CD8-positive, alpha-beta memory T cell (primary cell): ENCODE measurements around the gene ERMP1. TPM values are rescaled to one million over a fixed set of nuclear protein-coding genes. Genes with fewer than 3 reads are reported as not detected.
A peak's percentile ranks its signal among the peaks of the same experiment; 100 is the strongest.

Experiments
- CTCF ChIA-PET: fragments of 350-600 bp; sonication (Branson Sonifier 250); formaldehyde crosslinking; loops from one replicate; lab custom pipeline; 2021; ENCODE audit warnings: antibody characterized with exemption; lab: Charles Lee
- POLR2A ChIA-PET: fragments of 350-600 bp; sonication (Branson Sonifier 250); formaldehyde crosslinking; loops from one replicate; lab custom pipeline; 2021; ENCODE audit warnings: antibody characterized with exemption; lab: Charles Lee
- DNase-seq, 5 donors: peaks; one replicate each; pipeline versions ENCODE4 v3.0.0 to v3.0.0-alpha.2; 2020 to 2022; ENCODE audit warnings: mixed read lengths in 1 of 5
- H3K27ac ChIP-seq: one replicate; pipeline ENCODE4 v1.7.0; 2013; ENCODE audit warnings: low read depth, mild to moderate bottlenecking, low read length, moderate library complexity
- H3K27me3 ChIP-seq: 2 replicates; pipeline ENCODE4 v1.7.0; 2013; ENCODE audit warnings: low read length, mild to moderate bottlenecking; ENCODE audit not compliant: insufficient read depth, poor library complexity, severe bottlenecking
- H3K36me3 ChIP-seq: 2 replicates; pipeline ENCODE4 v1.7.0; 2013; ENCODE audit warnings: mild to moderate bottlenecking, low read length, moderate library complexity; ENCODE audit not compliant: insufficient read depth
- H3K4me1 ChIP-seq: 2 replicates; pipeline ENCODE4 v1.7.0; 2013; ENCODE audit warnings: mild to moderate bottlenecking, low read length, moderate library complexity; ENCODE audit not compliant: insufficient read depth
- H3K4me3 ChIP-seq: 2 replicates; pipeline ENCODE4 v1.7.0; 2013; ENCODE audit warnings: mild to moderate bottlenecking, low read length
- H3K9me3 ChIP-seq: 2 replicates; pipeline ENCODE4 v1.7.0; 2013; ENCODE audit warnings: mild to moderate bottlenecking, low read length
- H3K27ac Mint-ChIP-seq, 8 donors: one replicate each; pipeline ENCODE4 v1.8.0; 2020 to 2021; ENCODE audit warnings: mixed read lengths in 8 of 8, mild to moderate bottlenecking in 6 of 8, inconsistent platforms in 3 of 8, moderate library complexity in 3 of 8
- H3K27me3 Mint-ChIP-seq, 2 donors: one replicate each; pipeline ENCODE4 v1.8.0; 2020 to 2021; ENCODE audit warnings: mixed read lengths in 2 of 2, mild to moderate bottlenecking in 1 of 2, moderate library complexity in 1 of 2
- H3K36me3 Mint-ChIP-seq, 3 donors: one replicate each; pipeline ENCODE4 v1.8.0; 2020 to 2021; ENCODE audit warnings: mixed read lengths in 3 of 3, inconsistent platforms in 1 of 3, mild to moderate bottlenecking in 1 of 3
- H3K4me1 Mint-ChIP-seq, 3 donors: one replicate each; pipeline ENCODE4 v1.8.0; 2020 to 2021; ENCODE audit warnings: mixed read lengths in 3 of 3, inconsistent platforms in 1 of 3, mild to moderate bottlenecking in 1 of 3
- H3K4me3 Mint-ChIP-seq, 7 donors: one replicate each; pipeline ENCODE4 v1.8.0; 2020 to 2021; ENCODE audit warnings: mixed read lengths in 7 of 7, mild to moderate bottlenecking in 6 of 7, moderate library complexity in 4 of 7, inconsistent platforms in 2 of 7
- H3K9me3 Mint-ChIP-seq, 5 donors: one replicate each; pipeline ENCODE4 v1.8.0; 2020 to 2022; ENCODE audit warnings: mixed read lengths in 5 of 5, mild to moderate bottlenecking in 3 of 5, moderate library complexity in 2 of 5, inconsistent platforms in 1 of 5
- polyA plus RNA-seq: library from polyadenylated mRNA; unstranded; fragments of 300-500 nt; fragmentation: Illumina TruSeq; gene quantifications from one replicate; pipeline ENCODE4 v1.2.3, GENCODE V29; 2021
- total RNA-seq, 2 experiments: library from RNA; stranded (reverse); gene quantifications; one replicate each; pipeline ENCODE4 v1.2.3, GENCODE V29; 2021

The ERMP1 gene
- total and polyA plus RNA-seq, 3 experiments from 2014 or later = 8.6 to 17.2 (median 10.0) TPM

DNA sequence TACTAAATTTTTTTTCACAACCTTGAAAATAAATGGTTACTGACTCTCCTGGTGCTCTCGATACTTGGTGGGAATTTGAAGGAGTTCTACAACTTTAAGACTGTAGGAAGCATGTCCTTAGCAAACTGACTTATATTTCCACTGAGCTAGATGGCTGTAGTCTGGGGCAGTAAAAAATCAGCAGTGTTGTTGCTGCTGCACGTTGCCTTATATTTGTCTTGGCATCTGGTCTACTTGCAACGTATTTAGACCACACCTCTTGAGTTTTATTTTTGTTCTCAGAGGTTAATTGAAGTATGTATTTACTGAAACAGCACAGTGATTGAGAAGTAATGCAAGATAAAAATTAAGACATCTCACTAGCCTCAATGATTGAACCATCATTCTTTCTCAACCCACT lies 76.3 kb downstream of the ERMP1 start:
- POLR2A ChIA-PET = interaction anchor here (0.6 kb wide), 1 partner anchor 37 kb away, joined by 3 read pairs; no protein-coding TSS in a partner anchor
- peaks cover 0 to 56% (median 14%) of the 10 kb centered on the region in 3 donors for H3K36me3 Mint-ChIP-seq
- no peak overlapping the region for H3K27ac Mint-ChIP-seq
- no peaks in the 10 kb centered on the region for H3K9me3 ChIP-seq
- no peaks in the 10 kb centered on the region for H3K4me1 ChIP-seq
- H3K27ac ChIP-seq = no peak overlapping the region
- H3K9me3 Mint-ChIP-seq = no peaks in the 10 kb centered on the region
- no peaks in the 10 kb centered on the region for H3K4me1 Mint-ChIP-seq
- no peaks in the 10 kb centered on the region for H3K27me3 ChIP-seq
- H3K36me3 ChIP-seq = peaks cover 5% of the 10 kb centered on the region
- CTCF ChIA-PET = interaction anchor here (1.0 kb wide), 1 partner anchor 76 kb away, joined by 3 read pairs; the partner anchor contains the start of gene ERMP1
- no peak overlapping the region for H3K4me3 Mint-ChIP-seq
- H3K4me3 ChIP-seq = no peak overlapping the region
- no peak for DNase-seq
- H3K27me3 Mint-ChIP-seq = no peaks in the 10 kb centered on the region

DNA sequence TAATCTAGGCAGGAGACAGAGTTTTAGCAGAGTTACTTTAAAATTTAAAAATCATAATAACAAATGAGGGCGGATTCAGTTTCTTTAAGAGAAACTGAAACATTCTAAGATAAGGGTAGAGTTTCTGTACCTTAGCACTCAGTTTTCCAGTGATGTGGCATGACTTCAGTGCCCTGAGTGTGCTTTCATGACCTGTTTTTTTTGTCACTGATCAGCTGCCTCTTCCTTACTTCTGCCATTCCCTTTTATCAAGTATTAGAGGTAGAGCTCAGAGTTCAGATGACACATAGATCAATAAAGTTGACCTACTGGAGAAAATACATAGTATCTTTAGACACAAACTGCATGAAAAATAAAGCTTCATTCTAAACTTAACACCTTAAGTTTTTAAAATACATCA lies 82.3 kb downstream of the ERMP1 start:
- DNase-seq = no peak
- Mint-ChIP-seq H3K9me3 (no peaks in the 10 kb centered on the region), H3K27ac (peak overlapping the region in 2 of 8 donors; percentile 64 to 73), H3K27me3 (no peaks in the 10 kb centered on the region), H3K36me3 (peaks cover 18 to 58% (median 22%) of the 10 kb centered on the region in 3 donors), H3K4me1 (peaks cover 5 to 14% (median 14%) of the 10 kb centered on the region in 3 donors), H3K4me3 (no peak overlapping the region)
- H3K27ac ChIP-seq = no peak overlapping the region
- H3K9me3 ChIP-seq = no peaks in the 10 kb centered on the region
- ChIA-PET POLR2A (no interaction called here), CTCF (no interaction called here)
- H3K36me3 ChIP-seq = peaks cover 4% of the 10 kb centered on the region
- H3K27me3 ChIP-seq = no peaks in the 10 kb centered on the region
- no peaks in the 10 kb centered on the region for H3K4me1 ChIP-seq
- no peak overlapping the region for H3K4me3 ChIP-seq

DNA sequence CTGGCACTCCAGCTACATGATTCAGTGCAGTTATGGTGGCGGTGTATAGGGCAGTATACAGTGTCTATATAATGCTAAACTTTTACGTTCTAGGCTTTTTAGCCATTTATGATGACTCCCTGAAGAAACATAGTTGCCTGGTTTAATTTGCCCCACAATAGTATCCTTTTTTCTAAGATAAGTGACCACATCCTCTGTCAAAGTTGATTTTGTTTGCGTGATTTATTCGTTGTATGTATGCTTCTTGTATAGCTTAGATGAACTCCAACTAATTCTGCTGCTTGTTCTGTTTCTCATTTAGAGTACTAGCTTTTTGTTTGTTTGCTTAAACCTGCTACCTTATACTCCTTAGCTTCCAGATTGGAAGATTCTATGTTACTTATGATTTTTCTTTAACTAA lies 83.6 kb downstream of the ERMP1 start:
- H3K36me3 Mint-ChIP-seq = peaks cover 22 to 68% (median 27%) of the 10 kb centered on the region in 3 donors
- Histone ChIP-seq H3K27me3 (no peaks in the 10 kb centered on the region), H3K27ac (no peak overlapping the region), H3K4me3 (no peak overlapping the region), H3K4me1 (no peaks in the 10 kb centered on the region), H3K9me3 (no peaks in the 10 kb centered on the region), H3K36me3 (peaks cover 4% of the 10 kb centered on the region)
- no peaks in the 10 kb centered on the region for H3K27me3 Mint-ChIP-seq
- peak overlapping the region in 1 of 8 donors; percentile 5 for H3K27ac Mint-ChIP-seq
- H3K9me3 Mint-ChIP-seq = no peaks in the 10 kb centered on the region
- no peak overlapping the region for H3K4me3 Mint-ChIP-seq
- POLR2A ChIA-PET = interaction anchor here (1.2 kb wide), 1 partner anchor 84 kb away, joined by 10 read pairs; the partner anchor contains the start of gene ERMP1
- DNase-seq = no peak
- CTCF ChIA-PET = no interaction called here
- peaks cover 5 to 14% (median 14%) of the 10 kb centered on the region in 3 donors for H3K4me1 Mint-ChIP-seq

DNA sequence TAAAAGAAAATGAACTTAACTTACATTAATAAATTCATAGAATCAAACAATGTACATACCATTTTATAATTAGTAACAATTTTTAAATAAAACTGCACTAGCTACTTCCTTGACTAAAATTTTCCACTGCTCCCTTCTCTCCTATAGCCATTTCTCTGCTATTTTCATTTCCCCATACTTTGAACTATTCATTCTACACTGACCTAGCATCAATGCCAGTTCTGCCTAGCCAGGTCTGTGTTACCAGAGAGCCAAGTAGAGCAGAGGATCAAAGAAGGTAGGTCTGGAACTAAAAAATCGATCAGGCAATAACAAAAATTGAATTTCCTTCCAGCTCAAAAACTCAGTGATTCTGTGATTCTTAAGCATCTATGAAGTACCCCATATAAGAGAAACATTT lies 84.5 kb downstream of the ERMP1 start:
- Mint-ChIP-seq H3K36me3 (peaks cover 19 to 71% (median 32%) of the 10 kb centered on the region in 3 donors), H3K27me3 (no peaks in the 10 kb centered on the region), H3K4me1 (peaks cover 5 to 14% (median 14%) of the 10 kb centered on the region in 3 donors), H3K27ac (no peak overlapping the region), H3K4me3 (no peak overlapping the region), H3K9me3 (no peaks in the 10 kb centered on the region)
- no peaks in the 10 kb centered on the region for H3K4me1 ChIP-seq
- no peaks in the 10 kb centered on the region for H3K9me3 ChIP-seq
- ChIA-PET CTCF (no interaction called here), POLR2A (interaction anchor here (1.2 kb wide), 1 partner anchor 84 kb away, joined by 10 read pairs; the partner anchor contains the start of gene ERMP1)
- DNase-seq = no peak
- H3K36me3 ChIP-seq = peaks cover 4% of the 10 kb centered on the region
- H3K4me3 ChIP-seq = no peak overlapping the region
- no peak overlapping the region for H3K27ac ChIP-seq
- H3K27me3 ChIP-seq = no peaks in the 10 kb centered on the region

DNA sequence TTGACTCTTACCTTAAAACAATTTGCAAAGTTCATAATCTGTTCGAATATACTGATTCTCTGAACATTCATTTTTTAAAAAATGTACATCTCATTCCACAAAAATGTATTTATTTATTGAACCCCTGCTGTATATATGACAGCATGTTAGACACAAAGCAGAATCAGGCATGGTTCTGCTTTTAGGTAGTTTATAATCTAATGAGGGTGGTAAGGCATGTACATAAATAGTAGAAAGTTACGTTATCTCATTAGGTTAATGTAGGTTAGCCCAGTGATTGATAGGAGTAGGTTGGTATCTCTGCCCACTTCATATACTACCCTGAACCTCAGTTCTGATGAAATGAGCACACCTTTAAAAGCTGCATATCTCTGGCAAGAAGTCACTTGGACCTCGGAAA lies 89.8 kb downstream of the ERMP1 start:
- Histone ChIP-seq H3K4me1 (no peaks in the 10 kb centered on the region), H3K27me3 (no peaks in the 10 kb centered on the region), H3K27ac (no peak overlapping the region), H3K36me3 (peaks cover 4% of the 10 kb centered on the region), H3K9me3 (no peaks in the 10 kb centered on the region), H3K4me3 (no peak overlapping the region)
- H3K36me3 Mint-ChIP-seq = peaks cover 25 to 81% (median 36%) of the 10 kb centered on the region in 3 donors
- H3K27ac Mint-ChIP-seq = no peak overlapping the region
- ChIA-PET POLR2A (no interaction called here), CTCF (no interaction called here)
- no peak for DNase-seq
- no peaks in the 10 kb centered on the region for H3K27me3 Mint-ChIP-seq
- H3K4me3 Mint-ChIP-seq = no peak overlapping the region
- peaks cover 0 to under 1% (median under 1%) of the 10 kb centered on the region in 3 donors for H3K4me1 Mint-ChIP-seq
- H3K9me3 Mint-ChIP-seq = no peaks in the 10 kb centered on the region

DNA sequence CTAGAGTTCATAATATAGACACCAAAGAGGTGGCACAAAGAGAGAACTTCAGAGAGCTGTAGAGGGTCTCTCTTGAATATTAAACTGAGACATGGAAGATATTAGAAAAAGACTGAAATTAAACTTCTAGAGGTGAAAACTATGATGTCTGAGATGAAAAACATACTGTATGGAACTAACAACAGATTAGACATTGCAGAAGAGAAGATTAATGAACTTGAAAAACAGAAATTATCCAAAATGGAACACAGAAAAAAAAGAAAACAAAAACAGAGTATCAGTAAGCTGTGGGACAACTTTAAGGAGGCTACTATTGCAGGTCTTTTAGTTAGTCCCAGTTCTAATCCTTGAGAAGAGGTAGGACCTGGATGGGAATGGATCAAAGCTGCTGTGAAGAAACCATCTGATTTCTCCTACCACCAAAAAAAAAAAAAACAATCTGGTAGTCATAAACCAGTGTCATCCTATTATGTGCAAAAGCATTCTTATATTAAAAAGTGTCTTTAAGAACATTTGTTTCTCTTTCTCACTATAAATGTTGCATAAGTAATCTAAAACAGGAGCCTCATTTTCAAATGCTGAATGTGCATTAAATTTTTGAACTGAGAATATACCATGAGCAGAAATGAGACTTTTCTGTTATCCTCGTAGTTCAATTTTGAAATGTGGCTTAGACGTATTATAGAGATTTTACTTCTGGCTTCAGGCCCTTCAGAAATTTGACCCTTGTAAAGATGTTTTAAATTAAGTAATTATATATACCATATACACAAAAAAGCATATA lies 96.2 kb downstream of the ERMP1 start:
- Histone ChIP-seq H3K9me3 (no peaks in the 10 kb centered on the region), H3K27ac (no peak overlapping the region), H3K27me3 (no peaks in the 10 kb centered on the region), H3K36me3 (no peaks in the 10 kb centered on the region), H3K4me3 (no peak overlapping the region), H3K4me1 (no peaks in the 10 kb centered on the region)
- Mint-ChIP-seq H3K27me3 (no peaks in the 10 kb centered on the region), H3K36me3 (peaks cover 20 to 58% (median 30%) of the 10 kb centered on the region in 3 donors), H3K4me1 (no peaks in the 10 kb centered on the region), H3K4me3 (no peak overlapping the region), H3K9me3 (no peaks in the 10 kb centered on the region), H3K27ac (peak overlapping the region in 1 of 8 donors; percentile 3)
- CTCF ChIA-PET = no interaction called here
- no peak for DNase-seq
- POLR2A ChIA-PET = no interaction called here

DNA sequence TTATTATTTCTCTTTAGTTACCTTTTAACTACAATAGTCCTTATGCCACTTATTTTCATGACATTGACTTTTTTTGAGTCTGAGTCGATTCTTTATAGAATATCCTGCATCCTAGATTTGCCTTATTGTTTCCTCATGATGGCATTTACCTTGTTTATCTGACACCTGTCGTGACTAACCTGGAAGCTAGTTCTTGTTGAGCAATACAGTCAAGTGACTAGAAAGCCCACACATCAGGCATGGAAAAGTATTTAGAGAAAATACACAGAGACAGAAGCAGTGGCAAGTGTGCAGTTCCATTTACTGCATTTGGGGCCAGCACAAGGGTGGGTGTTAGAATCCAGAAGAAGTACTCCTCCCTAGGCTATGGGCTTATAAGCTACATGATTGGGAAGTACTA lies 97.8 kb downstream of the ERMP1 start:
- ChIA-PET POLR2A (interaction anchor here (0.6 kb wide), 1 partner anchor 96 kb away, joined by 3 read pairs; no protein-coding TSS in a partner anchor), CTCF (no interaction called here)
- no peaks in the 10 kb centered on the region for H3K36me3 ChIP-seq
- no peak overlapping the region for H3K27ac Mint-ChIP-seq
- H3K4me1 Mint-ChIP-seq = no peaks in the 10 kb centered on the region
- H3K27me3 Mint-ChIP-seq = no peaks in the 10 kb centered on the region
- no peaks in the 10 kb centered on the region for H3K9me3 ChIP-seq
- H3K27me3 ChIP-seq = no peaks in the 10 kb centered on the region
- DNase-seq = no peak
- peaks cover 11 to 53% (median 23%) of the 10 kb centered on the region in 3 donors for H3K36me3 Mint-ChIP-seq
- no peaks in the 10 kb centered on the region for H3K4me1 ChIP-seq
- no peak overlapping the region for H3K4me3 ChIP-seq
- no peak overlapping the region for H3K4me3 Mint-ChIP-seq
- H3K9me3 Mint-ChIP-seq = no peaks in the 10 kb centered on the region
- H3K27ac ChIP-seq = no peak overlapping the region
